Cardiac muscle cell (in vitro differentiated cells and primary cell): ENCODE data around the gene CDON. TPM values are rescaled to one million over a fixed set of nuclear protein-coding genes. Genes with fewer than 3 reads are reported as not detected.

Experiments used
- DNase-seq, 2 donors: peaks; one replicate each; pipeline versions ENCODE4 v3.0.0 to v3.0.0-alpha.2; 2010 to 2017; ENCODE audit warnings: low read depth in 1 of 2, low spot score in 1 of 2
- H3K27ac ChIP-seq: fragments of 200-600 bp; sonication (generic); 2 replicates; pipeline ENCODE4 v1.5.1; 2016
- H3K27me3 ChIP-seq: fragments of 200-600 bp; sonication (generic); 2 replicates; pipeline ENCODE4 v1.6.0; 2016; ENCODE audit warnings: control low read depth
- H3K36me3 ChIP-seq: fragments of 200-600 bp; sonication (generic); 2 replicates; pipeline ENCODE4 v1.5.1; 2016; ENCODE audit warnings: control low read depth
- H3K4me1 ChIP-seq: fragments of 200-600 bp; sonication (generic); 2 replicates; pipeline ENCODE4 v1.8.1; 2017; ENCODE audit warnings: low read depth, mild to moderate bottlenecking, mixed run types
- H3K4me3 ChIP-seq: fragments of 200-600 bp; sonication (generic); 2 replicates; pipeline ENCODE4 v1.5.1; 2016; ENCODE audit warnings: mild to moderate bottlenecking
- H3K9me3 ChIP-seq: fragments of 200-600 bp; sonication (generic); 2 replicates; pipeline ENCODE4 v1.5.1; 2017; ENCODE audit warnings: low read depth, mild to moderate bottlenecking, control low read depth
- polyA plus RNA-seq: library from polyadenylated mRNA; unstranded; fragments of >200 nt; fragmentation: Nextera tagmentation; extraction: Ambion mirVana; gene quantifications from 2 replicates; pipeline ENCODE4 v1.2.1, GENCODE V29; 2016
- total RNA-seq: library from RNA; depleted of rRNA; stranded (reverse); fragments of >200 nt; gene quantifications from 2 replicates; pipeline ENCODE4 v1.2.3, GENCODE V29; 2016
- TF ChIP-seq, protein P1 (sequence below): IDR thresholded peaks from 2 replicates; pipeline ENCODE4 v1.5.1; 2012; ENCODE audit warnings: low read depth, mild to moderate bottlenecking, low read length

CDON gene
- total and polyA plus RNA-seq, 2 experiments from 2014 or later, result 5.7 to 17.3 TPM

DNA sequence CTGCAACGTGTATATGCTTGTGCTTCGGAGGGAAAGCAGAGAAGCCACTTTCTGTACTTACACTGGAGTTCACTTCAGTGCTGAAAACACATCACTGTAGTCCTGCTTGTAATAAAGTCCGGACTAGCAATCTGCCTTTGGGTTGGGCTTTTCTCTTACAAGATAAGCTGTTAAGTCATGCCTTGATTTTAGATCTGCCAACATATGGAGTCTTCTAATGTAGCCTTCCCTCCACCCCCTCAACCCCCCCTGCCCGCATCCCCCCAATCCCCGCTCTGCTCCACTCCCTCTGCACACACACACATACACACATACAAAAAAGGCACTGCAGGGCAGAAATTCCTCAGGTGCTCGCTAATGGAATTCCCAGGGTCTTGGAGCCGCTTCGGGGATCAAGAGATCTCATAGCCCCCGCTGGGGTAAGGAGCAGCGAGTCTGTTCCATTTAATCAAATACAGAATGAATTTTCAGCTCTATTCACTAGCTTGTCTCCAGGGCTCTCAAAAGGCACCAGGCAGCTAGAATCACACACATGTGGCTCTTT is 3.4 kb downstream of the CDON start:
- TF ChIP-seq, protein P1, sequence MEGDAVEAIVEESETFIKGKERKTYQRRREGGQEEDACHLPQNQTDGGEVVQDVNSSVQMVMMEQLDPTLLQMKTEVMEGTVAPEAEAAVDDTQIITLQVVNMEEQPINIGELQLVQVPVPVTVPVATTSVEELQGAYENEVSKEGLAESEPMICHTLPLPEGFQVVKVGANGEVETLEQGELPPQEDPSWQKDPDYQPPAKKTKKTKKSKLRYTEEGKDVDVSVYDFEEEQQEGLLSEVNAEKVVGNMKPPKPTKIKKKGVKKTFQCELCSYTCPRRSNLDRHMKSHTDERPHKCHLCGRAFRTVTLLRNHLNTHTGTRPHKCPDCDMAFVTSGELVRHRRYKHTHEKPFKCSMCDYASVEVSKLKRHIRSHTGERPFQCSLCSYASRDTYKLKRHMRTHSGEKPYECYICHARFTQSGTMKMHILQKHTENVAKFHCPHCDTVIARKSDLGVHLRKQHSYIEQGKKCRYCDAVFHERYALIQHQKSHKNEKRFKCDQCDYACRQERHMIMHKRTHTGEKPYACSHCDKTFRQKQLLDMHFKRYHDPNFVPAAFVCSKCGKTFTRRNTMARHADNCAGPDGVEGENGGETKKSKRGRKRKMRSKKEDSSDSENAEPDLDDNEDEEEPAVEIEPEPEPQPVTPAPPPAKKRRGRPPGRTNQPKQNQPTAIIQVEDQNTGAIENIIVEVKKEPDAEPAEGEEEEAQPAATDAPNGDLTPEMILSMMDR, result no peak
- Histone ChIP-seq H3K27ac (no peak overlapping the region), H3K9me3 (no peaks in the 10 kb centered on the region), H3K36me3 (no peaks in the 10 kb centered on the region), H3K4me3 (no peak overlapping the region), H3K27me3 (no peaks in the 10 kb centered on the region), H3K4me1 (peaks cover 15% of the 10 kb centered on the region)
- DNase-seq, result no peak

DNA sequence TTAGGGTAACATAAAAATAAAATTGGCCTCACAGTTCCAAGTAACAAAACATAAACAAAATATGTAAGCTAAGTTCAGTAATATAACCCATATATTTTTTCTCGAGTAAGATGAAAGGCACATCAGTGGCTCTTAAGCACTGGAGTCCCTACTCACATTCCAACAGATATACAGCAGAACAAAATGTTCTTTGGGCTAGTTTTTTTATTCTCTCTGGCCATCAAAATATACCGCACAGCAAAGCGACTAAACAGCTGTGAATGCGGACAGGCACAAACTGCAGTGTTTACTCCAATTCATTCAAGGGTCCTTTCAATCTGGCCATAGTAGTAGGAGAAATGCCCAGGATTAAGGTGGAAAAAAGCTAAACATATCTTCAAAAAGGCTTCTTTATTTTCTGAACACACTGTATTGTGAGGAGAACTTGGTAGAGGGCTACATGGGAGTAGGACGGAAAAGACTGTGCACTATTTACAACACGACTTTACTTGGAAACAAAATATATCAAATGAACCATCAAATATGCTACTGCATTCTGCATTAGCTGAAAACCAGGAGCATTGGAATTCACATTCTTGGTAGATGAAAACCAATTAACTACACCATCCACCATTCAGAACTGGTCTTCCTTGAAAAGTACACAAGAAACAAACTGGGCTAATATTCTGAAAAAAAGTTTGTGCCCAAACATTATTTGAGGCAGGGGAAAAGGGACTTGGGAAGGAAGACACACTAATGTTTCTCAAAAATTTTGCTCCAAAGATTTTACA is 4.4 kb downstream of the CDON start:
- DNase-seq, result no peak
- Histone ChIP-seq H3K9me3 (no peaks in the 10 kb centered on the region), H3K27me3 (no peaks in the 10 kb centered on the region), H3K4me1 (peaks cover 15% of the 10 kb centered on the region), H3K27ac (no peak overlapping the region), H3K4me3 (no peak overlapping the region), H3K36me3 (no peaks in the 10 kb centered on the region)
- TF ChIP-seq, protein P1, result no peak

DNA sequence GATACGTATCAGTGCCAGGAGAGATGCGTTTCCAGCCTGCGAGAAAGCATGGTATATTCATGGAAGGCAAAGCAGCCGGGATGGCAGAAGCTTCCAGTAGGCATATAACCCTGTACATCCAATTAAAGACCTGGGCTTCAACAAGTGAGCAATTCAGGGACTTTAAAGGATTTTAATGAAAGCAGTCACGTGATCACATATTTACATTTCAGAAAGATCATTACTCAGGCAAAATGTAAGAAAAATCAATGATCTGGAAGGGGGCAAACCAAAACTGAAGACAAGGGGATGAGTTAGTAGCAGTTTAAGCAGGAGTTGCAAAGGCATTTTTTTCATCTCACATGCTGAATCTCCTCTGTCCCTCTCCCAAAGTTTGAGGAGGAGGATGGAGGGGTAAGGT is 7.8 kb downstream of the CDON start:
- TF ChIP-seq, protein P1, result no peak
- no peaks in the 10 kb centered on the region for H3K4me1 ChIP-seq
- no peaks in the 10 kb centered on the region for H3K27me3 ChIP-seq
- H3K27ac ChIP-seq, result no peak overlapping the region
- no peak for DNase-seq
- H3K9me3 ChIP-seq, result no peaks in the 10 kb centered on the region
- no peak overlapping the region for H3K4me3 ChIP-seq
- H3K36me3 ChIP-seq, result no peaks in the 10 kb centered on the region

DNA sequence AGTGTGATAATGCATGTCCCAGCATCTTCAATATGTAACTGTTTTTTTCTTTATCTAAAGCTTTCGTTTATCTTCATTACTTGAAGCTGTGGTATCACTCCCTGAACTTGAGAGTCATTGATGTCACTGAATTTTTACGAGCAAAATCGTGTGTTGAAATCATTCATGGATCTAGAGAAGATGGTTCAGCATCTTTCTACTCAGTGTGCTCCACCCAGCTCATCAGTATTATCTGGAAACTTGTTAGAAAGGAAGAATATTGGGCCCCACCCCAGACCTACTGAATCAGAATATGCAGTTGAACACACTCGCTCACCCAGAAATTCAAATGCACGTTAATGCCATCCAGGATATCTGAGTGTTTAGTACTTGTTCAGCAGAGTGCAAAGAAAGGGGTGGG is 8.3 kb downstream of the CDON start:
- Histone ChIP-seq H3K36me3 (no peaks in the 10 kb centered on the region), H3K27ac (no peak overlapping the region), H3K27me3 (no peaks in the 10 kb centered on the region), H3K4me1 (no peaks in the 10 kb centered on the region), H3K9me3 (no peaks in the 10 kb centered on the region), H3K4me3 (no peak overlapping the region)
- no peak for DNase-seq
- TF ChIP-seq, protein P1, result no peak

DNA sequence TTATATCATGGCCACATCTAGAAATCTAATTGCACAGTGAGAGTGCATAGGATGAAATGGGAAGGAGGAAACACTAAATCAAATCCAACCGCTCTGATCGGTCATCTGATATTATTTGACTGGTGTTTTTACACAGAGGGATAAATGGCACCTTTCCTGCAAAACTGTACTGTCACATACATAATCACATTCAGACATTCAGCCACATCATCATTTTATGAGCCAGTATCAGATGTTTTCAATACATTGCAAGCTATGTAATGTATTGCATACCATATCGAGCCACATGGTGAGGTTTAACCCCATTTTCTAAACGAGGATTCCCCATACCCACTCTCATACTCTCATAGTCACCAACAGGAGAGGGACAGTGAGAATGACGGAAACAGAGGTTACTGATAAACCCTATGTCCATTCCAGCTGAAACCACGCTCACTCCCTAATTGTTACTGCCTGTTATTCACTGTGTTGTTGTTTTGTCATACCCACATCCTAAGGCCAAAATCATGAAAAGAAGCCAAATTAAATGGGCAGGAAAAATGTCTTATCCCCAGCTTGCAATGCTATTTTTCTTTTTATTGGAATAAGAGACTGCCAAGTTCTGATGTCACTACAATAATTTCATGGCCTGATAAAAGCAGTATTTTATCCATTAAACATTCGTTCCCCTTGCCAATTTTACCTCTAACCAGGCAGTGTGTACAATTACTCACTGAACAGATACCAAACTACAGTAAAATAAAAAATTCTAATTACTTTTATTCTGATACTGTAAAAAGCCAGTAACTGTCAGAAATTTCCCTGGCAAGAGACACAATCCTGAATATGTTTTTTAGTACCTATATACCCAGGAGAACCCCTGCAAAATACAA is 9.0 kb downstream of the CDON start:
- Histone ChIP-seq H3K4me3 (no peak overlapping the region), H3K27ac (no peak overlapping the region), H3K4me1 (peaks cover 3% of the 10 kb centered on the region), H3K36me3 (no peaks in the 10 kb centered on the region), H3K9me3 (no peaks in the 10 kb centered on the region), H3K27me3 (no peaks in the 10 kb centered on the region)
- no peak for DNase-seq
- TF ChIP-seq, protein P1, result no peak
